A673 (cell line): ENCODE results near the gene LSM8. TPM values are rescaled to one million over a fixed set of nuclear protein-coding genes. Genes with fewer than 3 reads are reported as not detected.

ENCODE experiments used
- BruUV-seq: library from RNA; stranded (reverse); fragments of 400-500 nt; replicated peaks from 2 replicates; lab custom pipeline; 2021; lab: Mats Ljungman, UMichigan
- CTCF ChIA-PET: fragments of 300-600 bp; sonication (Branson Sonifier 250); formaldehyde crosslinking; loops from one replicate; lab custom pipeline; 2022; ENCODE audit warnings: antibody characterized with exemption; lab: Charles Lee
- POLR2A ChIA-PET: fragments of 300-600 bp; sonication (Branson Sonifier 250); formaldehyde crosslinking; loops from one replicate; lab custom pipeline; 2022; ENCODE audit warnings: antibody characterized with exemption; ENCODE audit not compliant: low non-redundant PET; lab: Charles Lee
- DNase-seq: peaks from one replicate; pipeline ENCODE4 v3.0.0-alpha.2; 2015; ENCODE audit warnings: low spot score
- H3K27ac ChIP-seq: fragments of 200-600 bp; sonication (generic); 2 replicates; pipeline ENCODE4 v1.5.1; 2016; ENCODE audit warnings: mixed run types, low read depth, mild to moderate bottlenecking, mixed read lengths, antibody characterized with exemption, low read length; ENCODE audit not compliant: poor library complexity, severe bottlenecking
- H3K27me3 ChIP-seq: fragments of 200-600 bp; sonication (generic); replicated peaks from 2 replicates; pipeline ENCODE4 v1.6.1; 2017; ENCODE audit warnings: mixed run types, low read depth, mild to moderate bottlenecking, mixed read lengths, antibody characterized with exemption, low read length; ENCODE audit not compliant: insufficient read depth, poor library complexity
- H3K36me3 ChIP-seq: fragments of 200-600 bp; sonication (generic); 2 replicates; pipeline ENCODE4 v1.6.1; 2016; ENCODE audit warnings: mixed run types, mild to moderate bottlenecking, mixed read lengths, antibody characterized with exemption, low read length; ENCODE audit not compliant: insufficient read depth, poor library complexity, severe bottlenecking
- H3K4me1 ChIP-seq: fragments of 200-600 bp; sonication (generic); 2 replicates; pipeline ENCODE4 v1.6.1; 2017; ENCODE audit warnings: mixed run types, mild to moderate bottlenecking, mixed read lengths, antibody characterized with exemption, low read length; ENCODE audit not compliant: insufficient read depth, poor library complexity, severe bottlenecking
- H3K4me3 ChIP-seq: fragments of 200-600 bp; sonication (generic); 2 replicates; pipeline ENCODE4 v1.5.1; 2016; ENCODE audit warnings: low read depth, mixed run types, mild to moderate bottlenecking, mixed read lengths, low read length; ENCODE audit not compliant: poor library complexity, severe bottlenecking
- H3K9me3 ChIP-seq: fragments of 200-600 bp; sonication (generic); 2 replicates; pipeline ENCODE4 v1.6.1; 2016; ENCODE audit warnings: mixed run types, low read depth, mild to moderate bottlenecking, mixed read lengths, antibody characterized with exemption, low read length; ENCODE audit not compliant: poor library complexity, severe bottlenecking
- CTCF ChIP-seq: fragments of 300-800, 200-600 bp; sonication (generic); conservative IDR thresholded peaks from 2 replicates; pipeline ENCODE4 v1.5.1; 2017; ENCODE audit warnings: low read depth, mild to moderate bottlenecking, antibody characterized with exemption, low read length, moderate library complexity, mixed read lengths
- EZH2 ChIP-seq: fragments of 200-600 bp; sonication (generic); IDR thresholded peaks from 2 replicates; pipeline ENCODE4 v1.6.1; 2017; ENCODE audit warnings: borderline replicate concordance, low read depth, mild to moderate bottlenecking, mixed read lengths, antibody characterized with exemption, low read length; ENCODE audit not compliant: poor library complexity, severe bottlenecking
- intact Hi-C: fragments of 100-400 bp; cut with micrococcal nuclease; formaldehyde crosslinking; loops from one replicate; pipeline ENCODE4 v1.10.0; 2022; ENCODE audit not compliant: unreplicated experiment
- total RNA-seq: library from RNA; stranded (reverse); gene quantifications from 2 replicates; pipeline ENCODE4 v1.2.3, GENCODE V29; 2021

The LSM8 gene
- total RNA-seq, 1 experiment from 2014 or later: 56.7 TPM

GRCh38 chr7:118217210-118217619 lies 33.3 kb downstream of the LSM8 start:
- CTCF ChIA-PET: no interaction called here
- Histone ChIP-seq H3K4me1 (peaks cover 9% of the 10 kb centered on the region), H3K36me3 (no peaks in the 10 kb centered on the region), H3K4me3 (no peak overlapping the region), H3K27me3 (no peaks in the 10 kb centered on the region), H3K9me3 (no peaks in the 10 kb centered on the region), H3K27ac (no peak overlapping the region)
- no peak for DNase-seq
- POLR2A ChIA-PET: no interaction called here
- no peak for TF ChIP-seq EZH2
- TF ChIP-seq CTCF: no peak
- BruUV-seq: no TSS peak
- intact Hi-C loops: no loop called here

- intact Hi-C loops: no loop called here
- no TSS peak for BruUV-seq
- TF ChIP-seq EZH2: no peak
- TF ChIP-seq CTCF: no peak
- no peak for DNase-seq
- peaks cover 9% of the 10 kb centered on the region for H3K4me1 ChIP-seq
- CTCF ChIA-PET: no interaction called here
- H3K4me3 ChIP-seq: no peak overlapping the region
- POLR2A ChIA-PET: no interaction called here
- no peaks in the 10 kb centered on the region for H3K27me3 ChIP-seq
- H3K27ac ChIP-seq: no peak overlapping the region
- no peaks in the 10 kb centered on the region for H3K9me3 ChIP-seq
- H3K36me3 ChIP-seq: no peaks in the 10 kb centered on the region
Observed at GRCh38 chr7:118218413-118219156, 34.6 kb downstream of the LSM8 start.

GRCh38 chr7:118219157-118219512 lies 35.2 kb downstream of the LSM8 start:
- BruUV-seq: no TSS peak
- H3K9me3 ChIP-seq: no peaks in the 10 kb centered on the region
- peaks cover 8% of the 10 kb centered on the region for H3K4me1 ChIP-seq
- no peaks in the 10 kb centered on the region for H3K36me3 ChIP-seq
- no peak for DNase-seq
- TF ChIP-seq CTCF: no peak
- no peak for TF ChIP-seq EZH2
- no peak overlapping the region for H3K4me3 ChIP-seq
- no peaks in the 10 kb centered on the region for H3K27me3 ChIP-seq
- intact Hi-C loops: no loop called here
- CTCF ChIA-PET: no interaction called here
- POLR2A ChIA-PET: no interaction called here
- no peak overlapping the region for H3K27ac ChIP-seq
